EH (cell line): Measurements from ENCODE around the gene EOLA2.
"Not testable (repeated sequence)": the region's sequence is repeated elsewhere in the genome, so short reads cannot be mapped to it uniquely, and the experiment has no call there.

Experiments used
- DNase-seq: peaks from one replicate; pipeline ENCODE4 v3.0.0-alpha.2; 2015; ENCODE audit warnings: low read depth

EOLA2 gene

GRCh38 chrX:149932970-149933369 lies 5.3 kb downstream of the EOLA2 start:
- not testable (repeated sequence) for DNase-seq

- not testable (repeated sequence) for DNase-seq
Observed at GRCh38 chrX:149932150-149932549, 6.1 kb downstream of the EOLA2 start.

GRCh38 chrX:149931355-149931754 lies 6.9 kb downstream of the EOLA2 start:
- not testable (repeated sequence) for DNase-seq

GRCh38 chrX:149929400-149929799 lies 8.9 kb downstream of the EOLA2 start, which contains the start of gene HSFX4:
HSFX4 (plus strand) TSS chrX:149929573; CDS start chrX:149929645, 72 bp downstream.
- not testable (repeated sequence) for DNase-seq

- not testable (repeated sequence) for DNase-seq
Observed at GRCh38 chrX:149928635-149929034, 9.7 kb downstream of the EOLA2 start.

GRCh38 chrX:149927964-149928258 lies 10.4 kb downstream of the EOLA2 start:
- DNase-seq = not testable (repeated sequence)

- DNase-seq = not testable (repeated sequence)
Observed at GRCh38 chrX:149927245-149927963, 10.9 kb downstream of the EOLA2 start.

GRCh38 chrX:149924434-149924833 lies 13.9 kb downstream of the EOLA2 start:
- not testable (repeated sequence) for DNase-seq

- DNase-seq = not testable (repeated sequence)
Observed at GRCh38 chrX:149923836-149924235, 14.5 kb downstream of the EOLA2 start.

GRCh38 chrX:149916745-149917392 lies 21.4 kb downstream of the EOLA2 start:
- DNase-seq = no peak

- no peak for DNase-seq
Observed at GRCh38 chrX:149910178-149910695, 28.1 kb downstream of the EOLA2 start.

- DNase-seq = no peak
Observed at GRCh38 chrX:149909324-149910177, 28.7 kb downstream of the EOLA2 start.

GRCh38 chrX:149908727-149909126 lies 29.6 kb downstream of the EOLA2 start:
- DNase-seq = no peak

GRCh38 chrX:149908308-149908707 lies 30.0 kb downstream of the EOLA2 start:
- DNase-seq = no peak

GRCh38 chrX:149903889-149904748 lies 34.2 kb downstream of the EOLA2 start:
- DNase-seq = peak; percentile 3

GRCh38 chrX:149898554-149898953 lies 39.7 kb downstream of the EOLA2 start:
- DNase-seq = no peak

GRCh38 chrX:149890828-149891227 lies 47.5 kb downstream of the EOLA2 start:
- not testable (repeated sequence) for DNase-seq
